HG03175 (cell line): ENCODE measurements around the gene FAT3.

Source experiments
- ATAC-seq: cut with Tn5 transposase; IDR thresholded peaks from one replicate; pipeline ENCODE4 v1.9.1; 2021; ENCODE audit warnings: mild to moderate bottlenecking, moderate library complexity; ENCODE audit not compliant: unreplicated experiment

Gene FAT3

GRCh38 chr11:92224407-92225124 is at the start of gene FAT3:
TSS of gene FAT3 (plus strand) at chr11:92224818. CDS start at chr11:92352113, 127,295 bp downstream.
- ATAC-seq: no peak

DNA sequence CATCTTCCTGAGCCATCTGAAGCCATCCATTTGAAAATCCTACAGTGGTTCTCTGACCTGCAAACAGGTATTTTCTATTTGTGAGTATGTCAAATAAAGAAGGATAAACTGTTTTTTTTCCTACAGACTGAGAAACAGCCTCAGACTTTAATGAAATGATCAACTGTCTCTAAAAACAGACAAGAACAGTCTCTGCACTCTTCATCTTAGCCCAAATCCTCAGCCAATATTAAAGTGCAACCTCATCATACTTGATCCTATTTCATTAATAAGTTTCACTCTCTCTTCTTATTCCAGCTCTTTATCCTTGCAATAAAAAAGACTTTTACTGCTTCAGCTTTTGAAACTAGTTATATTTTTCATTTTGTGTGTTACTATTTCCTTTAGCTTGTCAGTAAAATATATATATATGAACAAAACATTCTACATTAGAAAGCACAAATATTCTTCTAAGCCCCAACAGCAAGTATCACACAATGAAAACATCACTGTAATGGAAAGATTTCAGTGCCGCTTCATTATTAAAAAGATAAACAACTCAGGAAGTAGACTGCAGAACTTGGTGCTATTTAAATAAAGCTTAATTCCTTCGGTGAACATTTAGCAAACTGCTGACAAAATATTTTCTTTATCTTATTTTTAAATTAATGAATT is 45.5 kb upstream of the FAT3 start:
- no peak for ATAC-seq

DNA sequence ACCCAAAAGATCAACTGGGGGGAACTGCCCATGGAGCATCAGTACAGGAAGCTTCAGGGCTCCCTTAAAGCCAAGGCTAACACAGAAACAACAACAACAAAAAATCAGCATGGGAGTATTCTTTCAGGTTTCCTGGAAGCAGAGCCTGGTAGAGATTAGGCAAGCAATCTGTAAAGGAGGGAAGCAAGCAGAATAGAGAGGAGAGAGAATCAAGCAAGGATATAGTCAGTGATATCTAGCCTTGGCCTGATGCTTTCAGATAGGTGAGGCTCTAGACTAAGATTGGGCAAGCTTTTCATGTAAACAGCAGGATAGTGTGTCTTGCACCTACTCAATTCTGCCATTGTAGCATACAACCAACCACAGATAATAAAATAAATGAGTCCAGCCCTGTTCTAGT is 44.4 kb upstream of the FAT3 start:
- no peak for ATAC-seq

GRCh38 chr11:92180664-92181251 is 43.9 kb upstream of the FAT3 start:
- no peak for ATAC-seq

DNA sequence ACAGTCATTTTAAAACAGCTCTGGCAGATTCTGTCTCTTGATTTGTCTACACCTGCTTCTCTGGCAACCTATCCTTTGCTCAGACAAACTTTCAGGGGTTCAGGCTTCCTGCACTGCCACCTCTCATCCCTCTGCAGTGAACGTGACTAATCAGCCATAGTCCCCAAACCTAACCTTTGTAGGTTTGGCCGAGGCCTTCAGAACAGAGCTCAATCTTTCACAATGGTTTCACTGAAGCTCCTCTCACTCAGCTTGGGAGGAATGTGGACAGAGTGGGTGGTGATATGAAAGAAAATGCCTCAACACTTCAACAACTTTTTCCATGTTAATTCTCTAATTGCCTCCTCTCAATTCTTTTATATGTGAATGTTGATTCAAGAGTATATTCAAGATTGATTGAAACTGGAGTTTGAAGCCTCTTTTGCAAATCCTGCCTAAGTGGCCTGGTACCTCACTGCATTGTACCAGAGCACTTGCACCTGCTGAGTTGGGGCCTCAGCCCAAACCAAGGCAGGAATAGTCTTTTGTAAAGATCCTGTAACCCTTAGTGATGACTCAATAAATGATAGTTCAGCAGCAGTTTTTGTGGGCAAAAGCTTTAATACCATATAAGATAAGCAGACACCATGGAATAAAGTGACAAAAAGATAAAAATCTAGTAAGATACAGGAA is 33.9 kb upstream of the FAT3 start:
- ATAC-seq: no peak

GRCh38 chr11:92192141-92192540 is 32.5 kb upstream of the FAT3 start:
- no peak for ATAC-seq

- ATAC-seq: no peak
Measured at GRCh38 chr11:92198268-92198667, 26.4 kb upstream of the FAT3 start.

GRCh38 chr11:92199991-92200390 is 24.6 kb upstream of the FAT3 start:
- ATAC-seq: no peak

DNA sequence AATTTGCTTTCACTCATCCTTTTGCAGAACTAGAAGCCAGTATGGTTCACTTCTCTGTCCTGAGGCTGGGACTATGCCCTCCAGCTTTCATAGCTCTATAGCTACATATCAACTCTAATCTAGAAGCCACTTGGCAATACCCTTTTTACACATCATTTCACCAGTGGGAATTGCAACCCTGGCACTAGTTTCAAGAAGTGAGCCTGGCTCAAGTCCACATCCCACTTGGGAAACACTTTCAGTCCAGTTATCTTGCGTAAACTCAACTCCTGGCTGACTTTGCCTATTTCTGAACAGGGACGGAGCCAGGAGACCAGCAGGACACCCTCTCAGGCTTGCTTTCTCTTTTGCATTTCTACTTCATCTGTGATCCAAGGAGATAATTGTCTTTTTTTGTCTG is 19.9 kb upstream of the FAT3 start:
- ATAC-seq: no peak

GRCh38 chr11:92206441-92206840 is 18.2 kb upstream of the FAT3 start:
- no peak for ATAC-seq

GRCh38 chr11:92211576-92212167 is 12.9 kb upstream of the FAT3 start:
- ATAC-seq: no peak

DNA sequence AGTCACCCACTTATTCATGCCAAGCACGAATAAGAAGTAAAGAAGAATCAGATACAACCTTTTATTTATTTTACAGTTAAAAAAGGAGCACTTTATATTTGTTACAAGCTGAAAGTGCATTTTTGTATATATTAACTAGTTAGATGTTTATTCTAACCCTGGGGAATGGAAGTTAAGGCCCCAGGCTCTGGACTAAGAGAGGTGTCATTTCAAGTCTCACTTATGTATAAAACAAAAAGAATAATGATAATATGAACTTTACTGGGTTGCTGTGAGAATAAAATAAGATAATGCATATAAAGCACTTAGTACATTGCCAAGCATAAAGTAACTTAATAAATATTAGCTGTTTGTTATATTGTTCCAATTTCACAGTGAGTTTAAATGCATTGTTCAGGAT is 12.1 kb upstream of the FAT3 start:
- ATAC-seq: no peak

GRCh38 chr11:92216789-92217188 is 7.8 kb upstream of the FAT3 start:
- ATAC-seq: no peak

GRCh38 chr11:92219476-92219875 is 5.1 kb upstream of the FAT3 start:
- no peak for ATAC-seq

- ATAC-seq: no peak
Measured at GRCh38 chr11:92222701-92223100, 1.9 kb upstream of the FAT3 start.

DNA sequence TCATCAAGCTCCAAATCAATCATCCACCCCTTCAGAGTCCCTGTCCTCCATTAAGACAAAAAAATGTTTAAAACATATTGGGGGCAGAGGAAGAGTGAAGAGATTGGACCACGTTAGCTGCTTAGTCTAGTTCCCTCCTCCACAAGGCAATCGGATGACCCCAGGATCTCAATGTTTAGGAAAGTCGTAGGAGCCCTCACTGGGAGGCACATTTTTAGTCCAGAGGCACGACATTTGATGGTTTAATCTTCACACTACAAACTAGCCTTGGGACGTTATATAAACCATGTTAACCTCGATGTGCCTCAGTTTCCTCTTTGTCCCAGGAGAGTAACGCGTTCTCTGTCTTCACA is 588 bp upstream of the FAT3 start:
- no peak for ATAC-seq

DNA sequence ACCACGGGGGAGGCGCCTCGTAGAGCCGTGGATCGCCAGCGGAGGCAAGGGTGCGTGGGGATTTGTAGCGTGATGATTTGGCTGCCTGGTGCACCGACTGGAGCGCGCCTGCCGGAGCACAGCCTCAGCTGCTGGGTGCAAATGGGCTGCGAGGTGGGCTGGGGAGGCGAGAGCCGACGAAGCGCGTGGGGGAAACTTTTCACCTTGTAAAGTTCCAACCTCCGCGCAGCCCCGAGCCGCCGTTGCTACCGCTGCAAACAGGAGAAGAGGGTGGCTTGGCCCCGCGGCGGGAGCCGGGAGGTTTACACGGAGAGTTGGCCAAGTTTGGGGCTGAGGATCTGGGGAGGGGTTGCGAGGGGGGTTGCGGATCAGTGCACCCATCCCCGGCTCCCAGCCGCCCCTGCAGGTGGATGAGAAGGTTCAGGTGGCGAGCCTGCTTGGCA is 528 bp downstream of the FAT3 start:
- no peak for ATAC-seq

DNA sequence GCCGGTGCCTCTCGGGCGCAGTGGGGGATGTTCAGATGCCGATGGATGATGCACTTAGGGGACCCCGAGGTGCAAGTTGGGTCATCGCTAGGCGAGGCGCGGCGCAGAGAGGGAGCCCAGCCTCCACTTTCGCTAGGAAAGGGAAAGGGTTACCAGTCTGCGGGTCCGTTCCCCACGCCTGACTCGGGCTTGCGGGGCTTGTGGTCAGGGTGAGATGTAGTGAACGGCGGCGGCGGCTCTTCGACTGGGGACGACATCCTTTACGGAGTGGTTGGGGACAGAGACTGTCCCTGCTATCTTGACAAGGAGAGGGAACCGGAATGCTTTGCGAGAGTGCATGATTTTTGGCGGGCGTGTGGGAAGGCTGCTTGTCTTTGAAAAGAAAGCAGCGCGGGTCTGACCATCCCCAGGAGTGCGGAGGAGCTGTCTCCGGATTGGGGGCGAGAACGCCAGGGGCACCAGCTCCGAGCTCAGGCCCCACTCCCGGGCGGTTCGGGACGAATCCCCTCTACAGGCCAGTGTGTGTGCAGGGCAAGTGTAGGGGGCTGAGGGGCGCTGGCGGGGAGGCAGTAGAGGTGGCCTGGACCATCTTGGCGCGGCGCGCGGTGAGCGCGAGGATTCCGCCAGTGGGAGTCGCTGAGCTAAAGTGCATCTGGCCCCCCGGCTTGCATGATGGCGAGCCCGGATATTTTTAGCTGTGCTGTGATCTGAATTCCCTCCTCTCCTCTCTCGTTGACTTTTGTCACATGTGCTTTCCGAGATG is 1.1 kb downstream of the FAT3 start:
- no peak for ATAC-seq

DNA sequence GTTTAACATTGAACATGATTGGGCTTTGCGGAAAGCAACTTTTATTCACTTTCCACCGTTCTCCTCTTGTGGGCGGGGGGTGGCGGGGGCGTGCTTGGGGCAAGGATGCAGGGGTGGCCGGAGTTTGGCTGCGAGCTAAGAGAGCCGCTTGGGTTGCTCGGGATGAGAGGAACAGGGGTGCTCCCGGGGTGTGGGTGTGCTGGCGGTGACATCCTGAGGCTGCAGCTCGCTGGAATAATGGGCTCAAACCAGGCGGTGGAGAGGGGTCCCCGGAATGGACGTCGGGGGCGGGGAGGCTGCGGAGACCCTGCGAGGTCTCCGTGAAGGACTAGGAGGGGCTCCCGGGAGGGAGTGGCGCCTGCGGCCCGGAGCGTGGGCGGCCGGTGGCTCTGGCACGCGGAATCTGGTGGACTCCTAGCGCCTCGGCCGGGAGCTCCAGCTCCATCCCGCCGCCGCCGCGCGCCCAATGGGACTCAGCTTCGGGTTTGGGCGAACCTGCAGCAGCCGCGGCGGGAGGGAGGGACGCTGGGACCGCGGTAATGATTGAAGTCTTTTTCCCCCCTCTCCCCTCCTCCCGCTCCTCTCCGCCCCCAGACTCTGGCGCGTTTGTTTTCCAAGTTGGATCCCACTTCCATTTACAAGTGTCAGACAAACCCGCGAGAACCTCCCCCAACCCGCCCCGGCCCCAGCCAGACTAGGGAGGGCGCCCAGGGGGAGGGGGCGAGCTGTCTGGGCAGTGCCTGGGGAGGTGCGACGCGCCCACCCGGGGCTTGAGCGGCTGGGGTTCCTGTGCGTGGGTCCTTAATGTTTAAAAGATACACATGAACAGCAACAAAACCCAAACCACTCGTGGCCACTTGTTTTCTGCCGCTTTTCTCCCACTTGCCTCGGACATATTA is 2.0 kb downstream of the FAT3 start:
- ATAC-seq: no peak
